ENCODE measurements around the gene CDK5RAP2. TPM values are rescaled to one million over a fixed set of nuclear protein-coding genes. Genes with fewer than 3 reads are reported as not detected.
A peak's percentile ranks its signal among the peaks of the same experiment; 100 is the strongest.

Gene CDK5RAP2
- total RNA-seq, 1 experiment from 2014 or later, result 56.4 TPM

DNA sequence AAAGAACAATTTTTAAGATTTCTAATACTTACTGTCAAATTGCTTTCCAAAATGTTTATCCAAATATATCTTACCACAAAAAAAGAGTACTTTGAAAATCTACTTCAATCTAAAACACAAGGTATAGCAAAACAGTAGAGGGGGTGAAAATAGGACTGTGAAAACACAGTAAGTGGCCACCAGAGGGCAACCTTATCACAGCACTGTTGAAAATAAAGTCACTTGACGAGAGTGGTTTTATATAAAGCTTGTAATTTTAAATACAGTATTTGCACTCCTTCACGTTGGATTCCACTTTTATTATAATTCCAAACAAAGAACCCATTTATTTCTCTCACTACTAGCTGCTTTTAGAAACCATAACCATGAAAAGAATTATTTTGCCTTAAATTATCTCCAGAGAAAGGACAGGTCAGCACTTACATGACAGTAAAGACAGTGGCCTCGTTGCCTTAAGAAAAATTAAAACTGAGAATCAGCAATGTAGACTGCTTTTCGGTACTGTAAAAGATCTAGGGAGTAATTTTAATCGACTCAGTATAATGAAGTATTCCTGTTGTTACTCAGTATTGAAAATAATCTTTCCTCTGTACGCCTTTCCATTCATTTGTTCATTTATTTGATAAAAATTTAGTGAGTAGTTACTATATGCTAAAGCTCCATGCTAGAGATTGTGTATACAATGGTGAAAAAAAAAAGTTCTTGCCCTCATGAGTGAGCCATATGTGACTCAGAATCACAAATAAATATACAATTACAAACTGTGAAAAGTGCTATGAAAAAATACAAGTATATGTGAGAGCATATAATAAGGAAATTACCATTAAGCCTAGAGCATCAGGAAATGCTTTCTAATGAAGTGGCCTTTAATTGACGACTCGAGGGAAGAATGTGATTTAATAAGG, 40.0 kb upstream of the CDK5RAP2 start:
- Histone ChIP-seq H2AK5ac (ENCODE audit: insufficient read length, low read length) (no peak overlapping the region), H4K20me1 (ENCODE audit: control insufficient read depth, insufficient read depth, insufficient read length) (no peaks in the 10 kb centered on the region), H3K18ac (ENCODE audit: insufficient read length, low read depth, low read length) (no peak overlapping the region), H3K27ac (ENCODE audit: insufficient read length, low read depth, low read length) (no peak overlapping the region), H3K79me1 (ENCODE audit: insufficient read depth, low read depth, low read length, poor library complexity, severe bottlenecking) (no peaks in the 10 kb centered on the region), H4K5ac (ENCODE audit: insufficient read length, low read depth, low read length) (no peak overlapping the region), H3T11ph (ENCODE audit: low read length) (no peak overlapping the region), H4K8ac (replicated peaks; ENCODE audit: insufficient read length, low read depth, low read length) (no peak overlapping the region), H3K27me3 (ENCODE audit: insufficient read depth, low read length) (no peaks in the 10 kb centered on the region), H3K4me1 (ENCODE audit: insufficient read depth, low read length) (no peaks in the 10 kb centered on the region), H2BK5ac (ENCODE audit: insufficient read length, low read length) (no peak overlapping the region), H2AFZ (ENCODE audit: low read length) (no peak overlapping the region), H4K91ac (ENCODE audit: insufficient read length, low read depth, low read length) (no peak overlapping the region), H3K4me2 (ENCODE audit: insufficient read depth, insufficient read length, low read length) (no peak overlapping the region), H3K14ac (ENCODE audit: insufficient read depth, low read length) (no peak overlapping the region), H2BK12ac (ENCODE audit: insufficient read length, low read depth, low read length) (no peak overlapping the region), H3K9ac (ENCODE audit: extremely low read depth, insufficient read length, low read length) (no peak overlapping the region), H3K23ac (ENCODE audit: insufficient read length, low read depth, low read length) (no peak overlapping the region), H3K9me3 (ENCODE audit: control insufficient read depth, low read depth, low read length) (no peaks in the 10 kb centered on the region), H2BK15ac (ENCODE audit: low read depth, low read length) (no peak overlapping the region), H3K4ac (ENCODE audit: low read depth, low read length) (no peak overlapping the region), H3K23me2 (ENCODE audit: insufficient read length, low read depth, low read length, poor library complexity, severe bottlenecking) (no peaks in the 10 kb centered on the region), H2BK120ac (ENCODE audit: low read depth, low read length, poor library complexity, severe bottlenecking) (no peak overlapping the region), H3K56ac (ENCODE audit: insufficient read length, low read depth, low read length) (no peak overlapping the region), H3K79me2 (ENCODE audit: insufficient read depth, low read length) (no peaks in the 10 kb centered on the region), H2BK20ac (ENCODE audit: low read depth, low read length, poor library complexity, severe bottlenecking) (no peak overlapping the region)
- TF ChIP-seq, protein P1, sequence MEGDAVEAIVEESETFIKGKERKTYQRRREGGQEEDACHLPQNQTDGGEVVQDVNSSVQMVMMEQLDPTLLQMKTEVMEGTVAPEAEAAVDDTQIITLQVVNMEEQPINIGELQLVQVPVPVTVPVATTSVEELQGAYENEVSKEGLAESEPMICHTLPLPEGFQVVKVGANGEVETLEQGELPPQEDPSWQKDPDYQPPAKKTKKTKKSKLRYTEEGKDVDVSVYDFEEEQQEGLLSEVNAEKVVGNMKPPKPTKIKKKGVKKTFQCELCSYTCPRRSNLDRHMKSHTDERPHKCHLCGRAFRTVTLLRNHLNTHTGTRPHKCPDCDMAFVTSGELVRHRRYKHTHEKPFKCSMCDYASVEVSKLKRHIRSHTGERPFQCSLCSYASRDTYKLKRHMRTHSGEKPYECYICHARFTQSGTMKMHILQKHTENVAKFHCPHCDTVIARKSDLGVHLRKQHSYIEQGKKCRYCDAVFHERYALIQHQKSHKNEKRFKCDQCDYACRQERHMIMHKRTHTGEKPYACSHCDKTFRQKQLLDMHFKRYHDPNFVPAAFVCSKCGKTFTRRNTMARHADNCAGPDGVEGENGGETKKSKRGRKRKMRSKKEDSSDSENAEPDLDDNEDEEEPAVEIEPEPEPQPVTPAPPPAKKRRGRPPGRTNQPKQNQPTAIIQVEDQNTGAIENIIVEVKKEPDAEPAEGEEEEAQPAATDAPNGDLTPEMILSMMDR (conservative IDR thresholded peaks at IDR 0.05), result peak; percentile 92
- no peaks in the 10 kb centered on the region for H3K27me3 Mint-ChIP-seq (ENCODE audit: low read depth)
- H3K27ac Mint-ChIP-seq, result no peak overlapping the region
- H3K4me1 Mint-ChIP-seq, result peaks cover 6 to 20% of the 10 kb centered on the region in 2 experiments
- no peak overlapping the region for H3K4me3 Mint-ChIP-seq
- peak; percentile 34 for DNase-seq
- WGBS (ENCODE audit: extremely low coverage, insufficient read length, low lambda C conversion rate), result no CpG with 5 or more reads among the region's 8 CpGs
- no peaks in the 10 kb centered on the region for H3K9me3 Mint-ChIP-seq
- H3K36me3 Mint-ChIP-seq (ENCODE audit: insufficient read depth in 1 of 3, low read depth in 3 of 3), result no peaks in the 10 kb centered on the region

All from H9 (cell line).